Liver (tissue), 3 donors: Measurements from ENCODE around the gene PIK3R3.

ENCODE experiments used
- ATF3 ChIP-seq: IDR thresholded peaks from 2 replicates; pipeline ENCODE4 v1.6.1; 2016; ENCODE audit warnings: antibody characterized with exemption
- FOXA1 ChIP-seq: IDR thresholded peaks from 2 replicates; pipeline ENCODE4 v1.6.1; 2016; ENCODE audit warnings: antibody characterized with exemption
- GABPA ChIP-seq, 2 donors: IDR thresholded peaks in 1 of 2; conservative IDR thresholded peaks in 1 of 2; 2 replicates each; pipeline ENCODE4 v1.6.1; 2016; ENCODE audit warnings: antibody characterized with exemption in 2 of 2, mild to moderate bottlenecking in 1 of 2, moderate library complexity in 1 of 2
- JUND ChIP-seq, 2 donors: IDR thresholded peaks; 2 replicates each; pipeline ENCODE4 v1.6.1; 2016; ENCODE audit warnings: antibody characterized with exemption in 2 of 2
- MAX ChIP-seq: IDR thresholded peaks from 2 replicates; pipeline ENCODE4 v1.6.1; 2016; ENCODE audit warnings: antibody characterized with exemption
- NR2F2 ChIP-seq: IDR thresholded peaks from 2 replicates; pipeline ENCODE4 v1.6.1; 2016; ENCODE audit warnings: antibody characterized with exemption
- RAD21 ChIP-seq, 2 donors: IDR thresholded peaks; 2 replicates each; pipeline ENCODE4 v1.6.1; 2016; ENCODE audit warnings: antibody characterized with exemption in 2 of 2, mild to moderate bottlenecking in 2 of 2
- YY1 ChIP-seq: IDR thresholded peaks from 2 replicates; pipeline ENCODE4 v1.6.1; 2016; ENCODE audit warnings: antibody characterized with exemption, mild to moderate bottlenecking
- TF ChIP-seq, protein P1 (sequence below): fragments of 150-350 bp; IDR thresholded peaks from 2 replicates; pipeline ENCODE4 v1.5.1; 2017; ENCODE audit warnings: improper control_type of control experiment, low read depth, low read length; ENCODE audit not compliant: missing input control
- donor health status: healthy.
- donor health status: healthy.

- TF ChIP-seq NR2F2 (no peak), RAD21 (IDR thresholded peaks at IDR 0.05) (no peak), MAX (no peak), GABPA (IDR thresholded peaks at IDR 0.05 in 1 of 2, conservative IDR thresholded peaks at IDR 0.05 in 1 of 2) (no peak), FOXA1 (no peak), ATF3 (no peak), JUND (IDR thresholded peaks at IDR 0.05) (no peak), YY1 (no peak)
- TF ChIP-seq, protein P1, sequence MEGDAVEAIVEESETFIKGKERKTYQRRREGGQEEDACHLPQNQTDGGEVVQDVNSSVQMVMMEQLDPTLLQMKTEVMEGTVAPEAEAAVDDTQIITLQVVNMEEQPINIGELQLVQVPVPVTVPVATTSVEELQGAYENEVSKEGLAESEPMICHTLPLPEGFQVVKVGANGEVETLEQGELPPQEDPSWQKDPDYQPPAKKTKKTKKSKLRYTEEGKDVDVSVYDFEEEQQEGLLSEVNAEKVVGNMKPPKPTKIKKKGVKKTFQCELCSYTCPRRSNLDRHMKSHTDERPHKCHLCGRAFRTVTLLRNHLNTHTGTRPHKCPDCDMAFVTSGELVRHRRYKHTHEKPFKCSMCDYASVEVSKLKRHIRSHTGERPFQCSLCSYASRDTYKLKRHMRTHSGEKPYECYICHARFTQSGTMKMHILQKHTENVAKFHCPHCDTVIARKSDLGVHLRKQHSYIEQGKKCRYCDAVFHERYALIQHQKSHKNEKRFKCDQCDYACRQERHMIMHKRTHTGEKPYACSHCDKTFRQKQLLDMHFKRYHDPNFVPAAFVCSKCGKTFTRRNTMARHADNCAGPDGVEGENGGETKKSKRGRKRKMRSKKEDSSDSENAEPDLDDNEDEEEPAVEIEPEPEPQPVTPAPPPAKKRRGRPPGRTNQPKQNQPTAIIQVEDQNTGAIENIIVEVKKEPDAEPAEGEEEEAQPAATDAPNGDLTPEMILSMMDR, result no peak
Observed at GRCh38 chr1:46133781-46134350, 1.4 kb upstream of the PIK3R3 start.
